HepG2 (cell line): Measurements from ENCODE around the gene TLK1. TPM values are rescaled to one million over a fixed set of nuclear protein-coding genes. Genes with fewer than 3 reads are reported as not detected.

Source experiments
- AGO1 ChIP-seq: fragments of 200-400 bp; formaldehyde crosslinking; IDR thresholded peaks from 2 replicates; pipeline ENCODE4 v1.6.1; 2017; ENCODE audit warnings: mild to moderate bottlenecking, low read depth, low read length, moderate library complexity; ENCODE audit not compliant: poor library complexity, severe bottlenecking
- ASH2L ChIP-seq: fragments of 300-600, 200-600 bp; sonication (generic); IDR thresholded peaks from 2 replicates; pipeline ENCODE4 v1.7.0; 2017; ENCODE audit warnings: low read depth, mild to moderate bottlenecking, moderate library complexity, mixed read lengths, low read length; ENCODE audit not compliant: insufficient read length
- BORCS8-MEF2B ChIP-seq: sonication (generic); formaldehyde crosslinking; IDR thresholded peaks from 2 replicates; pipeline ENCODE4 v1.8.0; 2022; ENCODE audit warnings: mild to moderate bottlenecking, missing genetic modification reagents
- ETV5 ChIP-seq: IDR thresholded peaks from 2 replicates; pipeline ENCODE4 v1.6.1; 2018; ENCODE audit warnings: missing biosample characterization, missing genetic modification reagents, inconsistent platforms, borderline replicate concordance
- ETV6 ChIP-seq: sonication (generic); formaldehyde crosslinking; conservative IDR thresholded peaks from 2 replicates; pipeline ENCODE4 v1.4.0; 2020; ENCODE audit warnings: missing genetic modification reagents
- FOXO1 ChIP-seq: sonication (generic); formaldehyde crosslinking; IDR thresholded peaks from 2 replicates; pipeline ENCODE4 v1.4.0; 2020; ENCODE audit warnings: missing genetic modification reagents
- HMG20A ChIP-seq: IDR thresholded peaks from 2 replicates; pipeline ENCODE4 v1.6.1; 2016; ENCODE audit warnings: borderline replicate concordance
- HNRNPL ChIP-seq: fragments of 200-400 bp; formaldehyde crosslinking; IDR thresholded peaks from 2 replicates; pipeline ENCODE4 v1.6.1; 2017; ENCODE audit warnings: mild to moderate bottlenecking, low read depth, low read length
- HNRNPLL ChIP-seq: fragments of 200-400 bp; formaldehyde crosslinking; IDR thresholded peaks from 2 replicates; pipeline ENCODE4 v1.6.1; 2017; ENCODE audit warnings: mild to moderate bottlenecking, low read depth, low read length; ENCODE audit not compliant: poor library complexity, severe bottlenecking
- JUNB ChIP-seq: sonication (generic); formaldehyde crosslinking; IDR thresholded peaks from 2 replicates; pipeline ENCODE4 v1.8.0; 2022; ENCODE audit warnings: missing genetic modification reagents, mild to moderate bottlenecking, borderline replicate concordance
- MED8 ChIP-seq: sonication (generic); formaldehyde crosslinking; IDR thresholded peaks from 2 replicates; pipeline ENCODE4 v1.8.1; 2023; ENCODE audit warnings: mild to moderate bottlenecking, missing genetic modification reagents; ENCODE audit not compliant: insufficient replicate concordance
- MTF2 ChIP-seq: sonication (generic); formaldehyde crosslinking; IDR thresholded peaks from 2 replicates; pipeline ENCODE4 v1.5.0; 2020; ENCODE audit warnings: missing genetic modification reagents, borderline replicate concordance
- RBAK ChIP-seq: sonication (generic); formaldehyde crosslinking; IDR thresholded peaks from 2 replicates; pipeline ENCODE4 v1.5.1; 2020; ENCODE audit warnings: mild to moderate bottlenecking, missing genetic modification reagents
- RCOR2 ChIP-seq: IDR thresholded peaks from 2 replicates; pipeline ENCODE4 v1.6.1; 2016; ENCODE audit warnings: missing biosample characterization, missing genetic modification reagents
- SALL1 ChIP-seq: sonication (generic); formaldehyde crosslinking; IDR thresholded peaks from 2 replicates; pipeline ENCODE4 v1.8.0; 2022; ENCODE audit warnings: mild to moderate bottlenecking, missing genetic modification reagents
- ZNF20 ChIP-seq: sonication (generic); formaldehyde crosslinking; IDR thresholded peaks from 2 replicates; pipeline ENCODE4 v1.4.0; 2020; ENCODE audit warnings: mild to moderate bottlenecking, moderate library complexity, missing genetic modification reagents
- ZNF563 ChIP-seq: sonication (generic); formaldehyde crosslinking; IDR thresholded peaks from 2 replicates; pipeline ENCODE4 v1.8.0; 2022; ENCODE audit warnings: mild to moderate bottlenecking, moderate library complexity, missing genetic modification reagents
- polyA plus RNA-seq, 8 experiments: library from polyadenylated mRNA; depleted of rRNA in 3 of 8; stranded (reverse) in 7 of 8; unstranded in 1 of 8; fragments of >200 nt; fragmentation: Illumina TruSeq in 4 of 8; extraction: Trizol in 4 of 8; gene quantifications; 2 replicates each; pipeline versions ENCODE4 v1.2.1 to v1.2.3, GENCODE V29; 2011 to 2016; ENCODE audit warnings: low read depth in 4 of 8, missing spikeins in 1 of 8, mixed read lengths in 1 of 8; ENCODE audit not compliant: insufficient read depth in 1 of 8
- total RNA-seq, 5 experiments: library from RNA; depleted of rRNA; stranded (reverse); fragments of >200 nt; fragmentation: Illumina TruSeq; extraction: Trizol; gene quantifications; 2 replicates each; pipeline ENCODE4 v1.2.3, GENCODE V29; 2016; ENCODE audit warnings: low read depth in 1 of 5
- TF ChIP-seq, protein P1 (sequence below): sonication (generic); formaldehyde crosslinking; IDR thresholded peaks from 2 replicates; pipeline ENCODE4 v1.5.0; 2020; ENCODE audit warnings: mild to moderate bottlenecking, missing genetic modification reagents
- TF ChIP-seq, protein P2 (sequence below): sonication (generic); formaldehyde crosslinking; IDR thresholded peaks from 2 replicates; pipeline ENCODE4 v1.5.0; 2020; ENCODE audit warnings: missing genetic modification reagents
- TF ChIP-seq, protein P3 (sequence below): sonication (generic); formaldehyde crosslinking; IDR thresholded peaks from 2 replicates; pipeline ENCODE4 v1.5.0; 2020; ENCODE audit warnings: mild to moderate bottlenecking, missing genetic modification reagents
- TF ChIP-seq, protein P4 (sequence below): fragments of 450-650 bp; IDR thresholded peaks from 2 replicates; pipeline ENCODE4 v1.6.1; 2017
- TF ChIP-seq, protein P5 (sequence below): sonication (generic); formaldehyde crosslinking; IDR thresholded peaks from 2 replicates; pipeline ENCODE4 v1.8.0; 2023; ENCODE audit warnings: mild to moderate bottlenecking, missing genetic modification reagents

The TLK1 gene
- total and polyA plus RNA-seq, 2 of the 13 experiments (the other 11 are each of a cell fraction or from before 2014, with no cell fraction given): 16.8 to 28.7 TPM

DNA sequence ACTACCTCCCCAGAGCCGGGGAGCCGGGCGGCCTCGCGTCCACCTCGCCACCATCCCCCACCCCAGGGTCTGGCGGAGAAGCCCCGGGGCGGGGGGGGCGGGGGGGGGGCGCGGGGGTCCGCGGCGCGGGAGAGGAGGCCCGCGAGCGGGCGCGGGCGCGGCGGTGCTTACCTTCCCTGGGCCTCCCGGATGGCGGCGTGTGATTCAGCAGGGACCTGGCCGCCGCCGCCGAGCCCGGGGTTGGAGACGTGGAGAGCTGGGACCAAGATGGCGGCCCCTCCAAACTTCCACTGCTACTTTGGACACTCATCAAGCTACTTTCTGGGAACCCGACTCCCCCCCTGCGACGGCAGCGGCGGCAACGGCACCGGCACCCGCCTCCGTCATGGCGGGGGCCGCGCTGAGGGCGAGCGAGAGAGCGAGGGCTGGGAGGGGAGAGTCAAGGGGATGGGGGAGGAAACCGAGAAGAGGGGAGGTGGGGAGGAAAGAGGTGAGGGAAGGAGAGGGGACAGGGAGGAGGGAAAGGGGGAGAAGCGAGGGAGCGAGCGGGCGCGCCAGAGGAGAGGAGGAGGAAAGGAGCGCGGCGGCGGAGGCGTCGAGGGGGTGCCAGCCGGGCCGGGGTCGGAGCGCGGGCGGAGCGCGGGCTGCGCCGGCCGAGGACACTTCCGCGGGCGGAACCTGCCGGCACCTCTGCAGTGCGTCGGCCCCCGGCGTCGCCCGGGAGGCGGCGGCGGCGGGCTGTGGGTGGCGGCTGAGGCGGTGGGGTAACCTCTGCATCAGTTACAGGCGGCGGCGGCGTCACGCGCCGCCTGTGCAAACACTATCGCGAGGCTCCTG is at the start of gene TLK1 (continued):
- TF ChIP-seq, protein P1, sequence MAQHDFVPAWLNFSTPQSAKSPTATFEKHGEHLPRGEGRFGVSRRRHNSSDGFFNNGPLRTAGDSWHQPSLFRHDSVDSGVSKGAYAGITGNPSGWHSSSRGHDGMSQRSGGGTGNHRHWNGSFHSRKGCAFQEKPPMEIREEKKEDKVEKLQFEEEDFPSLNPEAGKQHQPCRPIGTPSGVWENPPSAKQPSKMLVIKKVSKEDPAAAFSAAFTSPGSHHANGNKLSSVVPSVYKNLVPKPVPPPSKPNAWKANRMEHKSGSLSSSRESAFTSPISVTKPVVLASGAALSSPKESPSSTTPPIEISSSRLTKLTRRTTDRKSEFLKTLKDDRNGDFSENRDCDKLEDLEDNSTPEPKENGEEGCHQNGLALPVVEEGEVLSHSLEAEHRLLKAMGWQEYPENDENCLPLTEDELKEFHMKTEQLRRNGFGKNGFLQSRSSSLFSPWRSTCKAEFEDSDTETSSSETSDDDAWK (CRISPR knock-in tag): no peak
- peak; percentile 65 for TF ChIP-seq HNRNPLL
- TF ChIP-seq MED8 (CRISPR knock-in tag): no peak
- no peak for TF ChIP-seq ETV6 (CRISPR knock-in tag)
- peak; percentile 58 for TF ChIP-seq AGO1
- TF ChIP-seq ETV5 (CRISPR knock-in tag): peak; percentile 20; the same call in 1 of the 2 replicates
- peak; percentile 59 for TF ChIP-seq ASH2L
- peak; percentile 3; the same call in 1 of the 2 replicates for TF ChIP-seq FOXO1
- no peak for TF ChIP-seq RCOR2 (CRISPR knock-in tag)
- TF ChIP-seq MTF2 (CRISPR knock-in tag): 0 out of 2 replicates have a peak, but pooled peaks have one; percentile 50
- no peak for TF ChIP-seq HMG20A (CRISPR knock-in tag)
- no peak; the same call in 1 of the 2 replicates for TF ChIP-seq HNRNPL
- no peak for TF ChIP-seq JUNB (CRISPR knock-in tag)
- 0 out of 2 replicates have a peak, but pooled peaks have one; percentile 16 for TF ChIP-seq ZNF20 (CRISPR knock-in tag)
- TF ChIP-seq, protein P2, sequence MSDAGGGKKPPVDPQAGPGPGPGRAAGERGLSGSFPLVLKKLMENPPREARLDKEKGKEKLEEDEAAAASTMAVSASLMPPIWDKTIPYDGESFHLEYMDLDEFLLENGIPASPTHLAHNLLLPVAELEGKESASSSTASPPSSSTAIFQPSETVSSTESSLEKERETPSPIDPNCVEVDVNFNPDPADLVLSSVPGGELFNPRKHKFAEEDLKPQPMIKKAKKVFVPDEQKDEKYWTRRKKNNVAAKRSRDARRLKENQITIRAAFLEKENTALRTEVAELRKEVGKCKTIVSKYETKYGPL (CRISPR knock-in tag): no peak
- no peak for TF ChIP-seq ZNF563 (CRISPR knock-in tag)
- TF ChIP-seq, protein P3, sequence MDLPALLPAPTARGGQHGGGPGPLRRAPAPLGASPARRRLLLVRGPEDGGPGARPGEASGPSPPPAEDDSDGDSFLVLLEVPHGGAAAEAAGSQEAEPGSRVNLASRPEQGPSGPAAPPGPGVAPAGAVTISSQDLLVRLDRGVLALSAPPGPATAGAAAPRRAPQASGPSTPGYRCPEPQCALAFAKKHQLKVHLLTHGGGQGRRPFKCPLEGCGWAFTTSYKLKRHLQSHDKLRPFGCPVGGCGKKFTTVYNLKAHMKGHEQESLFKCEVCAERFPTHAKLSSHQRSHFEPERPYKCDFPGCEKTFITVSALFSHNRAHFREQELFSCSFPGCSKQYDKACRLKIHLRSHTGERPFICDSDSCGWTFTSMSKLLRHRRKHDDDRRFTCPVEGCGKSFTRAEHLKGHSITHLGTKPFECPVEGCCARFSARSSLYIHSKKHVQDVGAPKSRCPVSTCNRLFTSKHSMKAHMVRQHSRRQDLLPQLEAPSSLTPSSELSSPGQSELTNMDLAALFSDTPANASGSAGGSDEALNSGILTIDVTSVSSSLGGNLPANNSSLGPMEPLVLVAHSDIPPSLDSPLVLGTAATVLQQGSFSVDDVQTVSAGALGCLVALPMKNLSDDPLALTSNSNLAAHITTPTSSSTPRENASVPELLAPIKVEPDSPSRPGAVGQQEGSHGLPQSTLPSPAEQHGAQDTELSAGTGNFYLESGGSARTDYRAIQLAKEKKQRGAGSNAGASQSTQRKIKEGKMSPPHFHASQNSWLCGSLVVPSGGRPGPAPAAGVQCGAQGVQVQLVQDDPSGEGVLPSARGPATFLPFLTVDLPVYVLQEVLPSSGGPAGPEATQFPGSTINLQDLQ: no peak; the same call in none of the 2 replicates
- TF ChIP-seq, protein P4, sequence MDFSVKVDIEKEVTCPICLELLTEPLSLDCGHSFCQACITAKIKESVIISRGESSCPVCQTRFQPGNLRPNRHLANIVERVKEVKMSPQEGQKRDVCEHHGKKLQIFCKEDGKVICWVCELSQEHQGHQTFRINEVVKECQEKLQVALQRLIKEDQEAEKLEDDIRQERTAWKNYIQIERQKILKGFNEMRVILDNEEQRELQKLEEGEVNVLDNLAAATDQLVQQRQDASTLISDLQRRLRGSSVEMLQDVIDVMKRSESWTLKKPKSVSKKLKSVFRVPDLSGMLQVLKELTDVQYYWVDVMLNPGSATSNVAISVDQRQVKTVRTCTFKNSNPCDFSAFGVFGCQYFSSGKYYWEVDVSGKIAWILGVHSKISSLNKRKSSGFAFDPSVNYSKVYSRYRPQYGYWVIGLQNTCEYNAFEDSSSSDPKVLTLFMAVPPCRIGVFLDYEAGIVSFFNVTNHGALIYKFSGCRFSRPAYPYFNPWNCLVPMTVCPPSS: no peak
- no peak; the same call in none of the 2 replicates for TF ChIP-seq SALL1
- no peak for TF ChIP-seq RBAK (CRISPR knock-in tag)
- no peak for TF ChIP-seq BORCS8-MEF2B
- TF ChIP-seq, protein P5, sequence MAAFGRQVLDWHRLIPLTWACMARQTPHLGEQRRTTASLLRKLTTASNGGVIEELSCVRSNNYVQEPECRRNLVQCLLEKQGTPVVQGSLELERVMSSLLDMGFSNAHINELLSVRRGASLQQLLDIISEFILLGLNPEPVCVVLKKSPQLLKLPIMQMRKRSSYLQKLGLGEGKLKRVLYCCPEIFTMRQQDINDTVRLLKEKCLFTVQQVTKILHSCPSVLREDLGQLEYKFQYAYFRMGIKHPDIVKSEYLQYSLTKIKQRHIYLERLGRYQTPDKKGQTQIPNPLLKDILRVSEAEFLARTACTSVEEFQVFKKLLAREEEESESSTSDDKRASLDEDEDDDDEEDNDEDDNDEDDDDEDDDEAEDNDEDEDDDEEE (CRISPR knock-in tag): no peak
